ENCODE results near the gene CDK6. TPM values are rescaled to one million over a fixed set of nuclear protein-coding genes. Genes with fewer than 3 reads are reported as not detected.

Gene CDK6
- total and polyA plus RNA-seq, 2 of the 8 experiments (the other 6 are each of a cell fraction or from before 2014, with no cell fraction given), result 5.9 to 18.9 TPM

DNA sequence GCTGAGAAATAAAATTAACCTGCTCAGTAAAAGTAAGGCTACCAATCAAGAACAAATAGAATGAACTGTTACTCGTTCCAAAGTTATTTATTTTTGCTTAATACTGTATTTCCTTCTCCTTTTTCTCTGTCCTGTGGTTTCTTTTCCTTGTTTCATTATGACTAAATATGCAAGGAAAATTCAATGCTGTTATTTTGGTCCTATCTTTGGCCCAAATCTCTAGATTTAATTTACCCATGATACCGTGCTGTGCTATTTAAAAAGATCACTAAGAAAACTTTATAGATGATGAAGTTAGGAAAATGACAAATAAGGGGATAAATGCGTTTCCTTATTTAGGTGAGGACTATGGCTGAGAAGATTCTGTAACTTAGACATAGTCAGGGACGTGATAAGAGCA is 200.8 kb downstream of the CDK6 start:
- Histone ChIP-seq H3K9ac (replicated peaks in 1 of 4; ENCODE audit: extremely low read depth in 1 of 4, low read depth in 3 of 4, low read length in 3 of 4) (no peak overlapping the region), H4K91ac (replicated peaks; ENCODE audit: insufficient read length, low read length) (no peak overlapping the region)

More for the DNA sequence above, 200.8 kb downstream of the CDK6 start:
- Histone ChIP-seq H3K14ac (ENCODE audit: insufficient read length) (no peak overlapping the region), H3K23me2 (ENCODE audit: low read depth, low read length) (no peaks in the 10 kb centered on the region), H2BK15ac (ENCODE audit: low read length) (no peak overlapping the region), H3K9me3 (ENCODE audit: insufficient read depth in 2 of 2, low read depth in 1 of 2, low read length in 1 of 2) (no peaks in the 10 kb centered on the region), H4K5ac (ENCODE audit: insufficient read length, low read depth, low read length) (no peak overlapping the region), H2BK12ac (ENCODE audit: low read depth, low read length) (no peak overlapping the region), H3K23ac (ENCODE audit: insufficient read length) (no peak overlapping the region), H3K4me1 (replicated peaks in 1 of 4; ENCODE audit: control insufficient read depth in 3 of 4, insufficient read depth in 4 of 4, low read length in 3 of 4) (peaks cover 0 to 4% (median 2%) of the 10 kb centered on the region in 4 experiments; a peak in 4 of 7 replicates), H2BK5ac (ENCODE audit: low read depth, low read length) (no peak overlapping the region), H3K4me3 (ENCODE audit: extremely low read depth in 1 of 4, insufficient read depth in 2 of 4, low read depth in 3 of 4, low read length in 4 of 4) (no peak overlapping the region), H3K79me2 (ENCODE audit: control insufficient read depth in 1 of 2, insufficient read depth in 2 of 2, low read length in 2 of 2) (no peaks in the 10 kb centered on the region), H4K8ac (ENCODE audit: extremely low read depth, insufficient read depth, low read length) (no peak overlapping the region), H3K4me2 (ENCODE audit: insufficient read depth in 1 of 2, low read depth in 2 of 2, low read length in 2 of 2) (no peak overlapping the region), H3K18ac (ENCODE audit: extremely low read depth, low read length) (no peak overlapping the region), H3K4ac (replicated peaks; ENCODE audit: insufficient read length, low read depth, low read length) (no peak overlapping the region), H3K36me3 (ENCODE audit: control insufficient read depth in 2 of 4, insufficient read depth in 4 of 4, low read length in 3 of 4) (no peaks in the 10 kb centered on the region), H4K20me1 (replicated peaks in 1 of 2; ENCODE audit: control insufficient read depth in 1 of 2, insufficient read depth in 2 of 2, low read length in 2 of 2) (no peaks in the 10 kb centered on the region), H3K27me3 (replicated peaks in 1 of 4; ENCODE audit: control insufficient read depth in 3 of 4, extremely low read depth in 1 of 4, insufficient read depth in 3 of 4, low read length in 3 of 4) (no peaks in the 10 kb centered on the region), H2BK120ac (replicated peaks; ENCODE audit: low read depth, low read length) (no peak overlapping the region), H3K27ac (ENCODE audit: low read depth, low read length) (no peak overlapping the region), H3K56ac (replicated peaks; ENCODE audit: insufficient read length, low read depth, low read length) (no peak overlapping the region), H2AFZ (ENCODE audit: low read length) (no peak overlapping the region), H2BK20ac (ENCODE audit: low read length) (no peak overlapping the region), H2AK5ac (ENCODE audit: low read depth, low read length) (no peak overlapping the region), H3K79me1 (ENCODE audit: low read depth, low read length) (no peaks in the 10 kb centered on the region)
- WGBS, 2 experiments (ENCODE audit: extremely low coverage in 1 of 2, insufficient coverage in 1 of 2, insufficient read length in 1 of 2, insufficient replicate concordance in 2 of 2, low coverage in 1 of 2, low lambda C conversion rate in 2 of 2, missing lambda C conversion rate in 1 of 2), result 86% methylated on average over 4 of the region's 4 CpGs; no CpG with 5 or more reads in 1 of the 2 experiments
- TF ChIP-seq NRF1 (IDR thresholded peaks at IDR 0.05; ENCODE audit: low read depth, low read length) (no peak), TEAD4 (IDR thresholded peaks at IDR 0.05; ENCODE audit: low read depth, low read length) (no peak), SIN3A (conservative IDR thresholded peaks at IDR 0.05 in 1 of 2, IDR thresholded peaks at IDR 0.05 in 1 of 2; ENCODE audit: low read depth in 1 of 2, low read length in 2 of 2) (no peak), TAF1 (IDR thresholded peaks at IDR 0.05; ENCODE audit: low read depth, low read length) (no peak), SRF (IDR thresholded peaks at IDR 0.05; ENCODE audit: low read depth, low read length) (no peak)
- TF ChIP-seq, protein P1, sequence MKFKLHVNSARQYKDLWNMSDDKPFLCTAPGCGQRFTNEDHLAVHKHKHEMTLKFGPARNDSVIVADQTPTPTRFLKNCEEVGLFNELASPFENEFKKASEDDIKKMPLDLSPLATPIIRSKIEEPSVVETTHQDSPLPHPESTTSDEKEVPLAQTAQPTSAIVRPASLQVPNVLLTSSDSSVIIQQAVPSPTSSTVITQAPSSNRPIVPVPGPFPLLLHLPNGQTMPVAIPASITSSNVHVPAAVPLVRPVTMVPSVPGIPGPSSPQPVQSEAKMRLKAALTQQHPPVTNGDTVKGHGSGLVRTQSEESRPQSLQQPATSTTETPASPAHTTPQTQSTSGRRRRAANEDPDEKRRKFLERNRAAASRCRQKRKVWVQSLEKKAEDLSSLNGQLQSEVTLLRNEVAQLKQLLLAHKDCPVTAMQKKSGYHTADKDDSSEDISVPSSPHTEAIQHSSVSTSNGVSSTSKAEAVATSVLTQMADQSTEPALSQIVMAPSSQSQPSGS (IDR thresholded peaks at IDR 0.05; ENCODE audit: low read length), result no peak
- CTCF ChIA-PET (ENCODE audit: partially characterized antibody), result interaction anchor here (0.9 kb wide), 1 partner anchor 28 kb away, joined by 3 read pairs; no protein-coding TSS in a partner anchor
- POLR2A ChIA-PET (ENCODE audit: partially characterized antibody), result no interaction called here
- FAIRE-seq, result no peak
- no peak for DNase-seq (ENCODE audit: low read depth in 1 of 2, low spot score in 2 of 2)

Measured in H1 (cell line).